HG02623 (cell line): Measurements from ENCODE around the gene PCDHGB3.
"Not testable (repeated sequence)": the region's sequence is repeated elsewhere in the genome, so short reads cannot be mapped to it uniquely, and the experiment has no call there.

Source experiments
- ATAC-seq: cut with Tn5 transposase; IDR thresholded peaks from one replicate; pipeline ENCODE4 v1.9.1; 2021; ENCODE audit warnings: moderate library complexity; ENCODE audit not compliant: unreplicated experiment

PCDHGB3 gene

GRCh38 chr5:141389153-141390042 lies 19.4 kb downstream of the PCDHGB3 start:
- no peak for ATAC-seq

GRCh38 chr5:141392429-141393198 lies 22.6 kb downstream of the PCDHGB3 start, which contains the start of gene PCDHGA8:
Gene PCDHGA8, plus strand, starts transcription at chr5:141392633. Its CDS starts 181 bp downstream, at chr5:141392814.
- ATAC-seq: no peak

DNA sequence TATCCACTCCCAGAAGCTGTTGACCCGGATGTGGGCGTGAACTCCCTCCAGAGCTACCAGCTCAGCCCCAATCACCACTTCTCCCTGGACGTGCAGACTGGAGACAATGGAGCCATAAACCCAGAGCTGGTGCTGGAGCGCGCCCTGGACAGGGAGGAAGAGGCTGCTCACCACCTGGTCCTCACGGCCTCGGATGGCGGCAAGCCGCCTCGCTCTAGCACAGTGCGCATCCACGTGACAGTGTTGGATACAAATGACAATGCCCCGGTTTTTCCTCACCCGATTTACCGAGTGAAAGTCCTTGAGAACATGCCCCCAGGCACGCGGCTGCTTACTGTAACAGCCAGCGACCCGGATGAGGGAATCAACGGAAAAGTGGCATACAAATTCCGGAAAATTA lies 23.2 kb downstream of the PCDHGB3 start:
- no peak for ATAC-seq

- not testable (repeated sequence) for ATAC-seq
Observed at GRCh38 chr5:141394401-141395187, 24.6 kb downstream of the PCDHGB3 start.

- ATAC-seq: peak; percentile 72
Observed at GRCh38 chr5:141397756-141398551, 27.9 kb downstream of the PCDHGB3 start, which contains the start of gene PCDHGB5. Gene PCDHGB5, plus strand, starts transcription at chr5:141397947. Its CDS starts 181 bp downstream, at chr5:141398128.

DNA sequence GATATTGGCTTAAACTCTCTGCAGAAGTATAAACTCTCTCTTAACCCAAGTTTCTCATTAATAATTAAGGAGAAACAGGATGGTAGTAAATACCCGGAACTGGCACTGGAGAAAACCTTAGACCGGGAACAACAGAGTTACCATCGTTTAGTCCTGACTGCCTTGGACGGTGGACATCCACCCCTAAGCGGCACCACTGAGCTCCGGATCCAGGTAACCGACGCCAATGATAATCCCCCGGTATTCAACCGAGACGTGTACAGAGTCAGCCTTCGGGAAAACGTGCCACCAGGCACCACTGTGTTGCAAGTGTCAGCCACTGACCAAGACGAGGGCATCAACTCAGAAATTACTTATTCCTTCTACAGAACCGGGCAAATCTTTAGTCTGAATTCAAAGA lies 28.6 kb downstream of the PCDHGB3 start:
- ATAC-seq: no peak

DNA sequence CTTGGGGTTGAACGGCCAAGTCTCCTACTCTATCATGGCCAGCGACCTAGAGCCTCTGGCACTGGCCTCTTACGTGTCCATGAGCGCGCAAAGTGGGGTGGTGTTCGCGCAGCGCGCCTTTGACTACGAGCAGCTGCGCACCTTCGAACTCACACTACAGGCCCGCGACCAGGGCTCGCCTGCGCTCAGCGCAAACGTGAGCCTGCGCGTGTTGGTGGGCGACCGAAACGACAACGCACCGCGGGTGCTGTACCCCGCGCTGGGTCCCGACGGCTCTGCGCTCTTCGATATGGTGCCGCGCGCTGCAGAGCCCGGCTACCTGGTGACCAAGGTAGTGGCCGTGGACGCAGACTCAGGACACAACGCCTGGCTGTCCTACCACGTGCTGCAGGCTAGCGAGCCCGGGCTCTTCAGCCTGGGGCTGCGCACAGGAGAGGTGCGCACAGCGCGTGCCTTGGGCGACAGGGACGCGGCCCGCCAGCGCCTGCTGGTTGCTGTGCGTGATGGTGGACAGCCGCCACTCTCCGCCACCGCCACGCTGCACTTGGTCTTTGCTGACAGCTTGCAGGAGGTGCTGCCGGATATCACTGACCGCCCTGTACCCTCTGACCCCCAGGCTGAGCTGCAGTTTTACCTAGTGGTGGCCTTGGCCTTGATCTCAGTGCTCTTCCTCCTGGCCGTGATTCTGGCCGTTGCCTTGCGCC lies 29.7 kb downstream of the PCDHGB3 start:
- no peak for ATAC-seq

DNA sequence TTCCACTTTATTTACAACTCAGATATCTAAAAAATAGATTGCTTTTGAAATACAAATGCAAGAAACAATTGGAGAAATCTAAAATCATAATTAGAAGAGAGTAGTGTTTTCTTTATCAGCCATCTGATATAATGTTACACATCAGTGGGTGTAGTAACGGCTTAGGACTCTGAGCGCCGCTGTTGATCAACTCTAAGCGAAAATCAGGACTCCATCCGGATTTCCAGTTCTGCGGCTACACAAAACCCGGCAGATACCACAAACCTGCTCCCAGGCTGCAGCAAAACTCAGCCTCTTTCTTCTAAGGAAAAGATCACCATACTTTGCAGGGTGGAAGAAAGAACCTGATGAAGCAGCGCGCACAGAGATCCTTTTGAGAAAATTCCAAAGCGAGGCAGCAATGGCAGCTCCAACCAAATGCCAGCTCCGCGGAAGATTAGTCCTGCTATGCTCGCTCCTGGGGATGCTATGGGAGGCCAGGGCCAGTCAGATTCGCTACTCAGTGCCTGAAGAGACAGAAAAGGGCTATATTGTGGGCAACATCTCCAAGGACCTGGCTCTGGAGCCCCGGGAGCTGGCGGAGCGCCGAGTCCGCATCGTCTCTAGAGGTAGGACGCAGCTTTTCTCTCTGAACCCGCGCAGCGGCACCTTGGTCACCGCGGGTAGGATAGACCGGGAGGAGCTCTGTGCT lies 32.7 kb downstream of the PCDHGB3 start, which contains the start of gene PCDHGA9:
Gene PCDHGA9 (plus strand): TSS at position 226 of the 691 bp plus-strand sequence. CDS start 175 bp downstream, at position 401.
- no peak for ATAC-seq

- no peak for ATAC-seq
Observed at GRCh38 chr5:141403387-141403786, 33.3 kb downstream of the PCDHGB3 start.

- ATAC-seq: not testable (repeated sequence)
Observed at GRCh38 chr5:141407790-141408505, 37.9 kb downstream of the PCDHGB3 start, which contains the start of gene PCDHGB6. Gene PCDHGB6, plus strand, starts transcription at chr5:141408021. Its CDS starts 182 bp downstream, at chr5:141408203.

- ATAC-seq: no peak
Observed at GRCh38 chr5:141409598-141410306, 39.7 kb downstream of the PCDHGB3 start.

- no peak for ATAC-seq
Observed at GRCh38 chr5:141411575-141411974, 41.5 kb downstream of the PCDHGB3 start.

GRCh38 chr5:141412854-141413539 lies 43.0 kb downstream of the PCDHGB3 start, which contains the start of gene PCDHGA10:
Gene PCDHGA10, plus strand, starts transcription at chr5:141412987. Its CDS starts 189 bp downstream, at chr5:141413176.
- ATAC-seq: peak; percentile 62

DNA sequence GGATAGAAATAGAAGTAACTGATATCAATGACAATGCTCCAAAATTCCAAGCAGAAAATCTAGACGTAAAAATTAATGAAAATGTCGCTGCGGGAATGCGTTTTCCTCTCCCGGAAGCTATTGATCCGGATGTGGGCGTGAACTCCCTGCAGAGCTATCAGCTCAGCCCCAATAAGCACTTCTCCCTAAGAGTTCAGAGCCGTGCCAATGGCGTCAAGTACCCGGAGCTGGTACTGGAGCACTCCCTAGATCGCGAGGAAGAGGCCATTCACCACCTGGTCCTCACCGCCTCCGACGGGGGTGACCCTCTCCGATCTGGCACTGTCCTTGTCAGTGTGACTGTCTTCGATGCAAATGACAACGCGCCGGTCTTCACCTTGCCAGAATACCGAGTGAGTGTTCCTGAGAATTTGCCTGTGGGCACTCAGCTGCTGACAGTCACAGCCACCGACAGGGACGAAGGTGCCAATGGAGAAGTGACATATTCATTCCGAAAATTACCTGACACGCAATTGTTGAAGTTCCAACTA lies 43.6 kb downstream of the PCDHGB3 start:
- no peak for ATAC-seq

DNA sequence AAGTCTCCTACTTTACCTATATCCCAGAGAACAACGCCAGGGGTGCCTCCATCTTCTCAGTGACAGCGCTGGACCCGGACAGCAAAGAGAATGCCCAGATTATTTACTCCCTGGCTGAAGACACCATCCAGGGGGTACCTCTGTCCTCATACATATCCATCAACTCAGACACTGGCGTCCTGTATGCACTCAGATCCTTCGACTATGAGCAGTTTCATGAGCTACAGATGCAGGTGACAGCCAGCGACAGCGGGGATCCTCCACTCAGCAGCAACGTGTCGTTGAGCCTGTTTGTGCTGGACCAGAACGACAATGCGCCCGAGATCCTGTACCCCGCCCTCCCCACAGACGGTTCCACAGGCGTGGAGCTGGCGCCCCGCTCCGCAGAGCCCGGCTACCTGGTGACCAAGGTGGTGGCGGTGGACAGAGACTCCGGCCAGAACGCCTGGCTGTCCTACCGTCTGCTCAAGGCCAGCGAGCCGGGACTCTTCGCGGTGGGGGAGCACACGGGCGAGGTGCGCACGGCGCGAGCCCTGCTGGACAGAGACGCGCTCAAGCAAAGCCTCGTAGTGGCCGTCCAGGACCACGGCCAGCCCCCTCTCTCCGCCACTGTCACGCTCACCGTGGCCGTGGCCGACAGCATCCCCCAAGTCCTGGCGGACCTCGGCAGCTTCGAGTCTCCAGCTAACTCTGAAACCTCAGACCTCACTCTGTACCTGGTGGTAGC lies 44.7 kb downstream of the PCDHGB3 start:
- ATAC-seq: not testable (repeated sequence)

DNA sequence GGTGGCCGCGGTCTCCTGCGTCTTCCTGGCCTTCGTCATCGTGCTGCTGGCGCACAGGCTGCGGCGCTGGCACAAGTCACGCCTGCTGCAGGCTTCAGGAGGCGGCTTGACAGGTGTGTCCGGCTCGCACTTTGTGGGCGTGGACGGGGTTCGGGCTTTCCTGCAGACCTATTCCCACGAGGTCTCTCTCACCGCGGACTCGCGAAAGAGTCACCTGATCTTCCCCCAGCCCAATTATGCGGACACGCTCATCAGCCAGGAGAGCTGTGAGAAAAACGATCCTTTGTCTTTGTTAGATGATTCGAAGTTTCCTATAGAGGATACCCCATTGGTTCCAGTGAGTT lies 45.2 kb downstream of the PCDHGB3 start:
- not testable (repeated sequence) for ATAC-seq
